Stimulated activated effector memory CD8-positive, alpha-beta T cell treated with anti-CD3 and anti-CD28 coated beads, Interleukin-12 subunit alpha, Interleukin-12 subunit beta, amount 100 ng/mL, for 72 hours (primary cell): Measurements from ENCODE around the gene NAXD.
"Not testable (repeated sequence)": the region's sequence is repeated elsewhere in the genome, so short reads cannot be mapped to it uniquely, and the experiment has no call there.

Source experiments
- ATAC-seq: fragments of 150-1000 bp; cut with Tn5 transposase; 2 replicates; pipeline ENCODE4 v1.10.0; 2021
- DNase-seq, 2 donors: peaks; one replicate each; pipeline ENCODE4 v3.0.0; 2021 to 2022; ENCODE audit warnings: low spot score in 2 of 2
- H3K27ac Mint-ChIP-seq: one replicate; pipeline ENCODE4 v1.8.0; 2022; ENCODE audit warnings: mild to moderate bottlenecking, mixed read lengths
- H3K36me3 Mint-ChIP-seq: one replicate; pipeline ENCODE4 v1.8.0; 2022; ENCODE audit warnings: mild to moderate bottlenecking, mixed read lengths
- H3K4me1 Mint-ChIP-seq: one replicate; pipeline ENCODE4 v1.8.0; 2022; ENCODE audit warnings: mixed read lengths
- H3K4me3 Mint-ChIP-seq: one replicate; pipeline ENCODE4 v1.8.0; 2022; ENCODE audit warnings: mild to moderate bottlenecking, mixed read lengths
- H3K9me3 Mint-ChIP-seq: one replicate; pipeline ENCODE4 v1.8.0; 2022; ENCODE audit warnings: mixed read lengths

NAXD gene

GRCh38 chr13:110615322-110616102 lies at the start of gene NAXD:
TSS of gene NAXD (plus strand) at chr13:110615545. CDS start at chr13:110615602, 57 bp downstream.
- Mint-ChIP-seq H3K36me3 (no peaks in the 10 kb centered on the region), H3K9me3 (peaks cover 3% of the 10 kb centered on the region), H3K27ac (peak within 1 kb of the TSS; percentile 95), H3K4me3 (peak within 1 kb of the TSS; percentile 86), H3K4me1 (peaks cover 40% of the 10 kb centered on the region)
- DNase-seq (peak; percentile 60 to 89), ATAC-seq (peak; percentile 85)

DNA sequence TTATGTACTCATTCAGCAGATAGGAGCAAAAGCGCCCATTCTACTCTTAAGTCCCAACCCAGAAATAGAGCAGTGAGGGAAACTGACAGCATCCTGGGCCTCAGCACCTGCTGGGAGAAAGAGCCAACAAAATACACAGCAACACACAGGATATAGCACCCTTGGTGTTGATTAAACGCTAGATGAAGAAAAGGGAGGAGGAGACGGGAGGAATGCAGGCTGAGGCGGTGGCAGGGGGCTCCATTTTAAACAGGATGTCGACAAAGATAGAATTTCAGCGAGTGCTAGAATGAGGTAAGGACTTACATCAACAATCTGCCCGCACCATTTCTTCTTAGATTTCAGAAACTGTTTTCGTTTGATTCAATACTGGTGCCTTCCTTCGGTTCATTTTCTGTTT lies 49.2 kb upstream of the NAXD start:
- Mint-ChIP-seq H3K9me3 (no peaks in the 10 kb centered on the region), H3K4me3 (no peak overlapping the region), H3K36me3 (no peaks in the 10 kb centered on the region), H3K4me1 (peaks cover 6% of the 10 kb centered on the region), H3K27ac (no peak overlapping the region)
- ATAC-seq: no peak
- DNase-seq: no peak

DNA sequence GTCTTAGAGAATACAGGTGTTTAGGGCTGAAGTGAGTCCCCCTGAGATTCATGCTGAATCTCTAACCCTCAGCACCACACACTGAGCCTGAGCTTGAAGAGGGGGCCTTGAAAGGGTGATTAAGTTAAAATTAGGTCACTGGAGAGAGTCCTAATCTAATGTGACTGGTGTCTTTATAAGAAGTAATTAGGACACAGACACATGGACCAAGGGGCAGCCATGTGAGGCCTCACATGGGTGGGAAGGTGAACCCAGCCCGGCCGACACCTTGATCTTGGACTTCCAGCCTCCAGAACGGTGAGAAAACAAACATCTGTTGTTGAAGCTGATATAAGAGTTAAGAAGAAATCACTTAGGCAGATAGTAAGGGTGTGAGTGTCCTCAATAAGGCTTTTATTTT lies 46.7 kb upstream of the NAXD start:
- Mint-ChIP-seq H3K4me1 (no peaks in the 10 kb centered on the region), H3K36me3 (no peaks in the 10 kb centered on the region), H3K9me3 (no peaks in the 10 kb centered on the region), H3K27ac (no peak overlapping the region), H3K4me3 (no peak overlapping the region)
- no peak for ATAC-seq
- no peak for DNase-seq

DNA sequence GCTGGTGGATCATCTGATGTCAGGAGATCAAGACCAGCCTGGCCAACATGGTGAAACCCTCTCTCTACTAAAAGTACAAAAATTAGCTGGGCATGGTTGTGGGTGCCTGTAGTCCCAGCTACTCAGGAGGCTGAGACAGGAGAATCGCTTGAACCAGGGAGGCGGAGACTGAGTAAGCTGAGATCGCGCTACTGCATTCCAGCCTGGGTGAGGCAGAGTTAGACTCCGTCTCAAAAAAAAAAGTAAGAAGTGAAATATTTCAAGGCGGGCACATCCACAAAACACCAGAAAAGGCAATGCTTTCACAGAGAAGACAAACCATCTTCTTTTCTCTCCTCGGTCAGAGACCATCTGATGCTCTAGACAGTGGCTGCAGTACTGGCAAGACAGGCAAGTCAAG lies 45.4 kb upstream of the NAXD start:
- H3K36me3 Mint-ChIP-seq, H3K4me1 Mint-ChIP-seq, H3K9me3 Mint-ChIP-seq, H3K27ac Mint-ChIP-seq, DNase-seq, H3K4me3 Mint-ChIP-seq, ATAC-seq: not testable (repeated sequence)

GRCh38 chr13:110570886-110571285 lies 44.5 kb upstream of the NAXD start:
- no peaks in the 10 kb centered on the region for H3K9me3 Mint-ChIP-seq
- H3K27ac Mint-ChIP-seq: no peak overlapping the region
- ATAC-seq (no peak), DNase-seq (no peak)
- no peak overlapping the region for H3K4me3 Mint-ChIP-seq
- no peaks in the 10 kb centered on the region for H3K36me3 Mint-ChIP-seq
- peaks cover 15% of the 10 kb centered on the region for H3K4me1 Mint-ChIP-seq

DNA sequence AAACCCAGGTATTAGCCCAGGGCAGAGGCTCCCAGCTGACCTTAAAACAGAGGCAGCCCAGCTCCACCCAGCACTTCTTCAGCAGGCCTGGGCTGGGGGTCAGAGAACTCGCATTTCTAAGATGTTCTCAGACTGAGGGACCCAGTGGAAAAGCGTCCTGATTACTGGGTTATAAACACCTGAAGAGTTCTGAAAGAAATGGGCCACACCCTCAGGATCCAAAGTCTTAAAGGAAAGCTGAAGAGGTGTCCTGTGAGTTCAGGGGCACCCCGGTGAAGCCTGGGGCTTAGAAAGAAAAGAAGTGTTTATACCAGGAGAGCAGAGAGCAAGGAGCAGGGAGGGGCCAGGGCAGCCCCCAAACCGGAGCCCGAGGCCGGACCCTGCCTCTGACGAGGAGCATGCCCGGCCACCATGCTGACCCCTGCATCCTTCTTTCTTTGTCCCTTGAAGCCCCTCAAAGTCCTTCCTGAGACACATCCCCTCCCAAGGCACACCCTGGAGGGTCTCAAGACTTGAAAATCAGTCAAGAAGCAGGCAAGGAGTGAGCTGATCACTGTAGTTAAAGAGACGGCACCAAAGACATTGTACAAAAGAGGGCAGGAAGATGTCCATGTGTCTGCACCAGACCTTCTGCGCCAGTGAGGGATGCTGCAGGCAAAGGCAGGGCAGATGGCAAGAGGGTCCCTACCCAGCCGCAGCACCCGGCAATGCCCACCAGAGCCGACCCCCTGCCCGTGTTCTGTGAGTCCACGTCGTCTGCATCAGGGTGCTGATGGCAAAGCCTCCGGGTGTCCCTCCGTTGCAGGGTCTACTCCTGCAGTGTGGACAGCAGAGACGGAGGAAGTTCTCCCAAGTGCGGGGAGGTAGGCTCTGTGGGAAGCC lies 43.2 kb upstream of the NAXD start:
- H3K4me3 Mint-ChIP-seq: no peak overlapping the region
- H3K4me1 Mint-ChIP-seq: peaks cover 20% of the 10 kb centered on the region
- no peak overlapping the region for H3K27ac Mint-ChIP-seq
- DNase-seq: no peak
- no peaks in the 10 kb centered on the region for H3K9me3 Mint-ChIP-seq
- no peak for ATAC-seq
- no peaks in the 10 kb centered on the region for H3K36me3 Mint-ChIP-seq

GRCh38 chr13:110572778-110573118 lies 42.6 kb upstream of the NAXD start:
- Mint-ChIP-seq H3K9me3 (no peaks in the 10 kb centered on the region), H3K4me3 (no peak overlapping the region), H3K36me3 (no peaks in the 10 kb centered on the region), H3K27ac (no peak overlapping the region), H3K4me1 (peaks cover 20% of the 10 kb centered on the region)
- no peak for DNase-seq
- ATAC-seq: no peak

- DNase-seq (no peak), ATAC-seq (no peak)
- H3K4me1 Mint-ChIP-seq: peaks cover 20% of the 10 kb centered on the region
- H3K9me3 Mint-ChIP-seq: no peaks in the 10 kb centered on the region
- no peak overlapping the region for H3K4me3 Mint-ChIP-seq
- H3K36me3 Mint-ChIP-seq: no peaks in the 10 kb centered on the region
- H3K27ac Mint-ChIP-seq: no peak overlapping the region
These were observed 41.2 kb upstream of the NAXD start for GRCh38 chr13:110574161-110574560.

DNA sequence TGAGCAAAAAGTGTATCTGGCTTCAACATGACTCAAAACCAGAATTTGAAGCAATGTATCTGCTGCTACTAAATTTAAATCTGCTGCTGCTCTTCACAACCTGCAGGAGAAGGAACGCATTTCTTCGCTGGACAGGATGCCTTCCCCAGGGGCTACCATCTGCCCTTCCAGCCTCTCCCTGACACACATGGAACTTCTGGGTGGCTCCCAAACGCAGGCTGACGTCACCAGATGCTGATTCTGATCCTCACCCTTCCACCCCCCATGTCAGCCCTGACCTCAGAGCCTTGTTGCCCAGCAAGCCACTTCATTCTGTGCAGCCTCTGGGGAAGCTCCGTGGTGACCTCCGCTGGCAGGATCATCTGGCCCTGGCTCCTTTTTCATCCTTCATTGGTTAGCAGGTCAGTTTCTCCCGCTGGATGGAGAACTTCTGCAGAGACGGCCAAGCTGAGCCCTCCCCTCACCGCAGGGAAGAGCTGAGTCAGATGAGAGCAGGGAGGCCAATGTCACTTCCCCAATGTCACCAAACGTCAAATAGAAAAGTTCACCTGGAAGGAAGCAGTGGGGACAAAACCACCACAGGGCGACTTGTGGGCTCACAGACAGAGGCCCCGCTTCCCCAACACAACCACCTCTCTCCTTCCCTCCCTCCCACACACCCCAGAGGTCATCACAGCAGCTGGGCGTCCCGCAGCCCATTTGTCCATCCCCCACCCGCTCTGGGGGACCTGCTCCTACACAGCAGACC lies 39.8 kb upstream of the NAXD start:
- ATAC-seq (peak; percentile 77), DNase-seq (peak in 1 of 2 donors; percentile 55)
- Mint-ChIP-seq H3K27ac (peak overlapping the region; percentile 23), H3K36me3 (no peaks in the 10 kb centered on the region), H3K4me3 (peak overlapping the region; percentile 53), H3K9me3 (no peaks in the 10 kb centered on the region), H3K4me1 (peaks cover 20% of the 10 kb centered on the region)

GRCh38 chr13:110576070-110576394 lies 39.3 kb upstream of the NAXD start:
- DNase-seq (no peak), ATAC-seq (no peak)
- no peaks in the 10 kb centered on the region for H3K9me3 Mint-ChIP-seq
- peak overlapping the region; percentile 53 for H3K4me3 Mint-ChIP-seq
- no peak overlapping the region for H3K27ac Mint-ChIP-seq
- H3K36me3 Mint-ChIP-seq: no peaks in the 10 kb centered on the region
- H3K4me1 Mint-ChIP-seq: peaks cover 20% of the 10 kb centered on the region

- H3K36me3 Mint-ChIP-seq: no peaks in the 10 kb centered on the region
- H3K4me1 Mint-ChIP-seq: peaks cover 20% of the 10 kb centered on the region
- H3K27ac Mint-ChIP-seq: no peak overlapping the region
- H3K9me3 Mint-ChIP-seq: no peaks in the 10 kb centered on the region
- ATAC-seq: no peak
- DNase-seq: no peak
- no peak overlapping the region for H3K4me3 Mint-ChIP-seq
These were observed 38.4 kb upstream of the NAXD start for GRCh38 chr13:110576736-110577476.

GRCh38 chr13:110578363-110578762 lies 37.0 kb upstream of the NAXD start:
- peaks cover 20% of the 10 kb centered on the region for H3K4me1 Mint-ChIP-seq
- DNase-seq (no peak), ATAC-seq (no peak)
- H3K9me3 Mint-ChIP-seq: no peaks in the 10 kb centered on the region
- H3K36me3 Mint-ChIP-seq: no peaks in the 10 kb centered on the region
- H3K4me3 Mint-ChIP-seq: no peak overlapping the region
- H3K27ac Mint-ChIP-seq: no peak overlapping the region

DNA sequence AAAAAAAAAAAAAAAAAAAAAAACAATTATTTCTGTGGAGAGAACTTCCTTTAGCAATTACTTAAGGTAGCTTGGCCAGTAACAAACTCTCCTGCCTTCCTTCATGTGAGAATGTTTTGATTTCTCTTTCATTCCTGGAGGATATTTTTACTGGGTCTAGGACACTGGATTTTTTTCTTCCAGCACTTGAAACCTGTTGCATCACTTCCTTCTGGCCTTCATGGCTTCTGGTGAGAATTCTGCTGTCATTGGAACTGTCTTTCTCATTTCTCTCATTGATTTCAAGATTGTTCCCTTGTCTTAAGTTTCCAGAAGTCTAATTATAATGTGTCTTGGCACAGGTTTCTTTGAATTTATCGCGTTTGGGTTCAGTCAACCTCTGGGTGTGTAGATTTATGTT lies 34.5 kb upstream of the NAXD start:
- Mint-ChIP-seq H3K9me3 (no peaks in the 10 kb centered on the region), H3K4me3 (no peak overlapping the region), H3K27ac (no peak overlapping the region), H3K4me1 (peaks cover 5% of the 10 kb centered on the region), H3K36me3 (no peaks in the 10 kb centered on the region)
- ATAC-seq (no peak), DNase-seq (no peak)

GRCh38 chr13:110581506-110582185 lies 33.7 kb upstream of the NAXD start:
- H3K27ac Mint-ChIP-seq: no peak overlapping the region
- no peak for DNase-seq

More at GRCh38 chr13:110581506-110582185, 33.7 kb upstream of the NAXD start:
- Mint-ChIP-seq H3K9me3 (no peaks in the 10 kb centered on the region), H3K4me1 (no peaks in the 10 kb centered on the region), H3K36me3 (no peaks in the 10 kb centered on the region), H3K4me3 (no peak overlapping the region)
- no peak for ATAC-seq
